GM13977 (cell line): Measurements from ENCODE around the gene ALLC.

Source experiments
- DNase-seq: peaks from one replicate; pipeline ENCODE4 v3.0.0; 2012; ENCODE audit warnings: low spot score
- CTCF ChIP-seq: IDR thresholded peaks from 2 replicates; pipeline ENCODE4 v1.5.1; 2012; ENCODE audit warnings: mild to moderate bottlenecking, control low read depth; ENCODE audit not compliant: insufficient read depth; ENCODE audit errors: extremely low read depth, missing control alignments
- in situ Hi-C: fragments of 300-500 bp; cut with MboI; formaldehyde crosslinking; loops from one replicate; pipeline ENCODE4 v1.12.0; 2022; ENCODE audit warnings: low sequenced_read_pairs, low pct_unique_long_range_greater_than_20kb, mixed read lengths, inconsistent platforms; ENCODE audit not compliant: unreplicated experiment

Gene ALLC

DNA sequence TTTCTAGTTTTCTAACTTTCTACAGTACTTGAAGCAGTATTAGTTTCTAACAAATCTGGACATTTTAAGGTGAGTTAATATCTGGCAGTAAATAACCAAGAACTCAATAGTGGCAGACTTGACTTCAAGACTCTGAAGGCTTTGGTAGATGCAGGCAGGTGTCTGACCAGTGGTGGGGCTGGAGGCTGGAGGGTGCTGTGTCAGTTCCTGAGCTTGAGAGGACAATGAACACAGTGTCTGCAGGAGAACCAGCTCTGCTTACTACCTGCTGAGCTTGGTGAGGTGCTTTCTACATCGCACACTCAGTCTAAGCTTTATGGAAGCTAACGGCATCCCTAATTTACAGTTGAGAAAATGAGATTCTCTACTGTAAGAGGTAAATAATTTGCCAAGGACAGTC lies 21.2 kb downstream of the ALLC start:
- no peak for TF ChIP-seq CTCF
- in situ Hi-C loops: no loop called here

GRCh38 chr2:3679616-3680393 lies 21.8 kb downstream of the ALLC start:
- TF ChIP-seq CTCF: no peak
- in situ Hi-C loops: no loop called here

More for the DNA sequence above, 21.2 kb downstream of the ALLC start:
- no peak for DNase-seq

GRCh38 chr2:3680548-3681345 lies 22.7 kb downstream of the ALLC start:
- DNase-seq: no peak
- in situ Hi-C loops: no loop called here

More at GRCh38 chr2:3679616-3680393, 21.8 kb downstream of the ALLC start:
- no peak for DNase-seq

DNA sequence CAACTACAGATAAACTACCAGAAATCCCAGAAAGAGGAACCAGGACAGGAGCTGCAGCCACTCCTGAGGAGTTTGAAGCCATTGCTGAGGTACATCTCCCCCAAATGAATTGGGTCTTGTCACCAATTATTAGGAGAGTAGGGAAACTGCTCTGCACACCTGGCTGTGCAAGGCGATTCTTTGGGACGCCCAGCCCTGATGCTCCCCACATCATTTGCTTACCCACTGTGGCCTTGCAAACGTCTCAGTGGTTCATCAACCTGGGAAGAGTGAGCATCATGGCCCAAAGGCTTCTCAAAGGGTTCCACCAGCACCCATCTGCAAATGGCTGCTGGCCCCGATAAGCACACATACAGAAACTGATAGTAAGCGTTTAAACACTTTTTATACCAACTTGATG lies 23.6 kb downstream of the ALLC start:
- no peak for DNase-seq
- no peak for TF ChIP-seq CTCF
- in situ Hi-C loops: no loop called here

More at GRCh38 chr2:3680548-3681345, 22.7 kb downstream of the ALLC start:
- TF ChIP-seq CTCF: no peak

- DNase-seq: no peak
- in situ Hi-C loops: no loop called here
- TF ChIP-seq CTCF: no peak
These were observed 24.8 kb downstream of the ALLC start for GRCh38 chr2:3682811-3683210.

DNA sequence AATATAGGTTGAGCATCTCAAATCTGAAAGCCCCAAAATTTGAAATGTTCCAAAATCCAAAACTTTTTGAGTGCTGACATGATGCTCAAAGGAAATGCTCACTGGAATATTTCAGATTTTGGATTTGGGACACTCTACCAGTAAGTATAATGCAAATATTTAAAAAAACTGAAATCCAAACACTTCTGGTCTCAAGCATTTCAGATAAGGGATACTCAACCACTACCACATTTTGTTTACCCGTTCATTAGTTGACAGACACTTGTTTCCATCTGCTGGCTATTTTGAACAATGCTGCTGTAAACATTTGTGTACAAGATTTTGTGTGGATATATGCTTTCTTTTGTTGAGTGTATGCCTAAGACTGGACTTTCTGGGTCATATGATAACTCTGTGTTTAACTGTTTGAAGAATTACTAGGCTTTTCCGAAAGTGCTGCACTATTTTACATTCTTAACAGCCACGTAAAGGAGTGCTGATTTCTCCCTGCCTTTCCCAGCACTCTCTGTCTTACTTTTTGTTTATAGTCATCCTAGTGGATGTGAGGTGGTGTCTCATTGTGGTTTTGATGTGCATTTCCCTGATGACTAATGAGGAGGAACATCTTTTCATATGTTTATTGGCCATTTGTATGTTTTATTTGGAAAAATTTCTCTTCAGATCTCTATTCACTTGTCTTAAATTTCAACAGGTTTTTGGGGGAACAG lies 25.9 kb downstream of the ALLC start:
- DNase-seq: no peak
- no peak for TF ChIP-seq CTCF
- in situ Hi-C loops: no loop called here
